Measurements from ENCODE around the gene B4GALT5.
A peak's percentile ranks its signal among the peaks of the same experiment; 100 is the strongest.
"Not testable (repeated sequence)": the region's sequence is repeated elsewhere in the genome, so short reads cannot be mapped to it uniquely, and the experiment has no call there.

Gene B4GALT5

GRCh38 chr20:49624988-49625387 is 88.7 kb downstream of the B4GALT5 start:
- not testable (repeated sequence) for DNase-seq

GRCh38 chr20:49624317-49624716 is 89.4 kb downstream of the B4GALT5 start:
- DNase-seq = no peak

GRCh38 chr20:49622243-49622642 is 91.4 kb downstream of the B4GALT5 start:
- no peak for DNase-seq

- peak in 2 of 5 experiments; percentile 54 to 78 for DNase-seq
These were observed 93.1 kb downstream of the B4GALT5 start for GRCh38 chr20:49620364-49621240.

- no peak for DNase-seq
These were observed 94.3 kb downstream of the B4GALT5 start for GRCh38 chr20:49619113-49620048.

- no peak for DNase-seq
These were observed 95.4 kb downstream of the B4GALT5 start for GRCh38 chr20:49618289-49618688.

- DNase-seq = not testable (repeated sequence)
These were observed 96.3 kb downstream of the B4GALT5 start for GRCh38 chr20:49617394-49617793.

GRCh38 chr20:49616154-49617007 is 97.3 kb downstream of the B4GALT5 start:
- no peak for DNase-seq

- DNase-seq = no peak
These were observed 98.1 kb downstream of the B4GALT5 start for GRCh38 chr20:49615401-49616153.

- not testable (repeated sequence) for DNase-seq
These were observed 98.7 kb downstream of the B4GALT5 start for GRCh38 chr20:49615051-49615400.

GRCh38 chr20:49614338-49615050 is 99.2 kb downstream of the B4GALT5 start:
- no peak for DNase-seq

GRCh38 chr20:49612127-49612738 is 101.4 kb downstream of the B4GALT5 start:
- DNase-seq = no peak

- DNase-seq = not testable (repeated sequence)
These were observed 102.0 kb downstream of the B4GALT5 start for GRCh38 chr20:49611539-49612126.

- DNase-seq = peak; percentile 55 to 76 (median 65)
These were observed 102.8 kb downstream of the B4GALT5 start for GRCh38 chr20:49610691-49611538.

GRCh38 chr20:49608752-49609670 is 104.7 kb downstream of the B4GALT5 start:
- DNase-seq = peak; percentile 51 to 89 (median 59)

GRCh38 chr20:49607568-49607967 is 106.1 kb downstream of the B4GALT5 start:
- DNase-seq = no peak

- no peak for DNase-seq
These were observed 110.5 kb downstream of the B4GALT5 start for GRCh38 chr20:49603209-49603627.
